ENCODE results near the gene CPT1B.

DNA sequence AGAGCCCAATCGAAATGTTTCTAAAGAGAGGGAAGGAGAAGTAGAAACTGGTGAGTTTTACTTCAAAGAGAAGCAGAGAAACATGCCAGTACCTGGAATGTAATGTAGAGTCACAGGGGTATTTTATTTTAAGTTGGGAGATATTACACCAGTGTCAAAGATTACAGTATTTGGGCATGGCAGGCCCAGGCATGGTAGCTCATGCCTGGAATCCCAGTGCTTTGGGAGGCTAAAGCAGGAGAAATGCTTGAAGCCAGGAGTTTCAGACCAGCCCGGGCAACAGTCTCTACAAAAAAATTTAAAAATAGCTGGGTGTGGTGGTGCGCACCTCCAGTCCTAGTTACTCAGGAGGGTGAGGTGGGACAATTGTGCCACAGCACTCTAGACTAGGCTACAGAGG, 18.2 kb downstream of the CPT1B start:
- TF ChIP-seq YY1 (IDR thresholded peaks at IDR 0.05; ENCODE audit: insufficient read depth, insufficient read length) (no peak), ZNF274 (IDR thresholded peaks at IDR 0.05; ENCODE audit: low read depth, low read length) (no peak), SUZ12 (IDR thresholded peaks at IDR 0.05; ENCODE audit: extremely low read depth, insufficient read depth, insufficient read length) (no peak)

Measured in NT2/D1 (cell line).